ENCODE measurements around the gene SRR. TPM values are rescaled to one million over a fixed set of nuclear protein-coding genes. Genes with fewer than 3 reads are reported as not detected.

Gene SRR
- total and polyA plus RNA-seq, 2 donors (not counting 3 experiments of a cell fraction or from before 2014, with no cell fraction given) = 13.7 to 20.1 TPM

DNA sequence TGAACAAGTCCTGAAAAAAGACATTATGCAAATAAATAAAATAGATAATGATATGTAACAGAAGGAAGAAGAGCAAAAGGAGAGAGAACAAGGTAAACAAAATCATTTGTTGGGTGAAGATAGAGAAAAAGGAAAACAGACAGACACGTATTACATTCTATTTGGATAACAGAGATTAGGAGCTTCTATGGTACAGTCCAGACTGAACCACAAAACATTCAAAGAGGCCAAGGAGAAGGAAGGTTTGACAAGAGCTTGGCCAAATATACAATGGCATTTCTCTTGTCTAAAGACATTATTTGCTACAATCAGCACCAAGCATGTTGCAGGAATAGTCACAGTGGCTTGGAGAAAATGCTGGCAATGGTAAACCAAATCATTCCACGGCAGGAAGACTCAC is 29.3 kb upstream of the SRR start:
- no peak overlapping the region for H3K4me3 ChIP-seq (replicated peaks in 1 of 3; ENCODE audit: insufficient read depth in 1 of 3, low read depth in 1 of 3, low read length in 3 of 3)
- FAIRE-seq = no peak
- H3K27me3 ChIP-seq (ENCODE audit: control insufficient read depth in 2 of 2, insufficient read depth in 2 of 2, low read length in 2 of 2) = no peaks in the 10 kb centered on the region
- no peak for DNase-seq (ENCODE audit: low read depth, low spot score)
- intact Hi-C loops (cut with micrococcal nuclease) = no loop called here
- no peaks in the 10 kb centered on the region for H3K4me1 ChIP-seq (ENCODE audit: control insufficient read depth, extremely low read depth, insufficient read depth, low read length)
- TF ChIP-seq POLR2AphosphoS5 (IDR thresholded peaks at IDR 0.05; ENCODE audit: insufficient read depth, low read depth, low read length) (no peak), MYC (IDR thresholded peaks at IDR 0.05; ENCODE audit: low read depth, low read length) (no peak), GATA2 (IDR thresholded peaks at IDR 0.05; ENCODE audit: insufficient read depth, insufficient read length, low read depth, low read length) (no peak), POLR2A (IDR thresholded peaks at IDR 0.05; ENCODE audit: low read depth, low read length) (no peak), FOS (IDR thresholded peaks at IDR 0.05; ENCODE audit: borderline replicate concordance, insufficient read depth, low read length) (no peak), JUN (IDR thresholded peaks at IDR 0.05; ENCODE audit: borderline replicate concordance, insufficient read depth, insufficient read length, low read depth) (no peak), EZH2 (IDR thresholded peaks at IDR 0.05; ENCODE audit: borderline replicate concordance, low read depth, low read length, severe bottlenecking) (no peak)
- TF ChIP-seq, protein P1, sequence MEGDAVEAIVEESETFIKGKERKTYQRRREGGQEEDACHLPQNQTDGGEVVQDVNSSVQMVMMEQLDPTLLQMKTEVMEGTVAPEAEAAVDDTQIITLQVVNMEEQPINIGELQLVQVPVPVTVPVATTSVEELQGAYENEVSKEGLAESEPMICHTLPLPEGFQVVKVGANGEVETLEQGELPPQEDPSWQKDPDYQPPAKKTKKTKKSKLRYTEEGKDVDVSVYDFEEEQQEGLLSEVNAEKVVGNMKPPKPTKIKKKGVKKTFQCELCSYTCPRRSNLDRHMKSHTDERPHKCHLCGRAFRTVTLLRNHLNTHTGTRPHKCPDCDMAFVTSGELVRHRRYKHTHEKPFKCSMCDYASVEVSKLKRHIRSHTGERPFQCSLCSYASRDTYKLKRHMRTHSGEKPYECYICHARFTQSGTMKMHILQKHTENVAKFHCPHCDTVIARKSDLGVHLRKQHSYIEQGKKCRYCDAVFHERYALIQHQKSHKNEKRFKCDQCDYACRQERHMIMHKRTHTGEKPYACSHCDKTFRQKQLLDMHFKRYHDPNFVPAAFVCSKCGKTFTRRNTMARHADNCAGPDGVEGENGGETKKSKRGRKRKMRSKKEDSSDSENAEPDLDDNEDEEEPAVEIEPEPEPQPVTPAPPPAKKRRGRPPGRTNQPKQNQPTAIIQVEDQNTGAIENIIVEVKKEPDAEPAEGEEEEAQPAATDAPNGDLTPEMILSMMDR (IDR thresholded peaks at IDR 0.05; ENCODE audit: extremely low read depth in 1 of 2, insufficient read depth in 1 of 2, low read depth in 1 of 2, low read length in 2 of 2) = no peak
- TF ChIP-seq, protein P2, sequence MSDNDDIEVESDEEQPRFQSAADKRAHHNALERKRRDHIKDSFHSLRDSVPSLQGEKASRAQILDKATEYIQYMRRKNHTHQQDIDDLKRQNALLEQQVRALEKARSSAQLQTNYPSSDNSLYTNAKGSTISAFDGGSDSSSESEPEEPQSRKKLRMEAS (IDR thresholded peaks at IDR 0.05; ENCODE audit: insufficient read depth, insufficient read length) = no peak
- ChIA-PET CTCF (no interaction called here), POLR2A (no interaction called here)
- H3K27ac ChIP-seq (ENCODE audit: insufficient read depth, low read depth, low read length) = no peak overlapping the region
- H3K9ac ChIP-seq (replicated peaks; ENCODE audit: extremely low read depth, insufficient read depth, low read length) = no peak overlapping the region
- no TSS peak for BruUV-seq (replicated peaks)
- H3K36me3 ChIP-seq (ENCODE audit: control insufficient read depth in 2 of 2, extremely low read depth in 1 of 2, insufficient read depth in 2 of 2, low read length in 2 of 2) = peaks cover 5 to 6% of the 10 kb centered on the region in 2 experiments
- H3K9me3 ChIP-seq (replicated peaks; ENCODE audit: control insufficient read depth, insufficient read depth, low read length) = no peaks in the 10 kb centered on the region
- H4K20me1 ChIP-seq (replicated peaks; ENCODE audit: control insufficient read depth, extremely low read depth, insufficient read depth, low read length) = no peaks in the 10 kb centered on the region
- H3K4me2 ChIP-seq (ENCODE audit: insufficient read depth, low read length) = no peak overlapping the region
- H2AFZ ChIP-seq (ENCODE audit: low read depth, low read length) = no peak overlapping the region
- H3K9me1 ChIP-seq (replicated peaks; ENCODE audit: control insufficient read depth, extremely low read depth, insufficient read depth, low read length) = no peaks in the 10 kb centered on the region
- dilution Hi-C loops (cut with MboI; ENCODE audit: extremely low pct_ligation_motif_present, low sequenced_read_pairs) = no loop called here
- H3K79me2 ChIP-seq (ENCODE audit: control insufficient read depth, insufficient read depth, low read length) = no peaks in the 10 kb centered on the region

Measured in endothelial cell of umbilical vein (primary cell).